Measurements from ENCODE around the gene KRT78.

The KRT78 gene

DNA sequence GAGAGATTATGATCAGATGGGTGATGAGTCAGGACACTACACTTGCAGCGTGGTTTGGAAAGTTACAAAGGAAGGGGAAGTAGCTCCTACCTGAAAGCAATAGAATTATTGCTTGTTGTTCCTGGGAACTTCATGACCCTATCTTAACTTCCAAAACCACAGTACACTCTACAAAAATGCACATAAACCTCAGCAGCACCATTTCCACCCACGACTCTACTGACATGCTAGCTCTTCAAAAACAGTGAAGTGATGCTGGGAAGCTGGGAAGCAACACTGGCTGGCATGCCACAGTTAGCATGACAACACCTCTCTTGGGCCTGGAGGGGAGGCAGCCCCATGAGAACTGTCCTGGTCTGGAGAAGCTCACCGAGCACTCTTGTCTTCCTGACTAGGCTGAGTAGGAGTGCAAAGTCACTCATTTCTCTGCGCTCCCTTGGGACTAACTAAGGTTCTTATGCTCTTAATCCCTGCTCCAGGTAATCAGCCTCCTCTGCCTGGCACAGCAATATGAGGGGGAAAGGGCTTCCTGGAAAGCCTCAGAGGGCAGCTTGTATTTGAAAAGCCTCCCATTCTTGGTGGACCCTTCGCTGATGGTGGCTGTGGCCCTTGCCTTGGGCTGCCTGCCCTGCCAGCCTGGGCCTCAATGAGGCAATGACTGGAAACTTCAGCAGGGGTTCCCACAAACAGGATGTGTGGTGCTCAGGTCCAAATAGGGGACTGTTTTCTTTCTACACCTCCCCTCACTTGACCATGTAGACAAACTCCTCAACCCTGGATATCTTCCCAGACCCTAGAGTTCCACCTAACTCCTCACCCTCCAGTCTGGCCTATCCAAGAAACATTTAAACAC is 54.1 kb downstream of the KRT78 start:
- no peak for DNase-seq

DNA sequence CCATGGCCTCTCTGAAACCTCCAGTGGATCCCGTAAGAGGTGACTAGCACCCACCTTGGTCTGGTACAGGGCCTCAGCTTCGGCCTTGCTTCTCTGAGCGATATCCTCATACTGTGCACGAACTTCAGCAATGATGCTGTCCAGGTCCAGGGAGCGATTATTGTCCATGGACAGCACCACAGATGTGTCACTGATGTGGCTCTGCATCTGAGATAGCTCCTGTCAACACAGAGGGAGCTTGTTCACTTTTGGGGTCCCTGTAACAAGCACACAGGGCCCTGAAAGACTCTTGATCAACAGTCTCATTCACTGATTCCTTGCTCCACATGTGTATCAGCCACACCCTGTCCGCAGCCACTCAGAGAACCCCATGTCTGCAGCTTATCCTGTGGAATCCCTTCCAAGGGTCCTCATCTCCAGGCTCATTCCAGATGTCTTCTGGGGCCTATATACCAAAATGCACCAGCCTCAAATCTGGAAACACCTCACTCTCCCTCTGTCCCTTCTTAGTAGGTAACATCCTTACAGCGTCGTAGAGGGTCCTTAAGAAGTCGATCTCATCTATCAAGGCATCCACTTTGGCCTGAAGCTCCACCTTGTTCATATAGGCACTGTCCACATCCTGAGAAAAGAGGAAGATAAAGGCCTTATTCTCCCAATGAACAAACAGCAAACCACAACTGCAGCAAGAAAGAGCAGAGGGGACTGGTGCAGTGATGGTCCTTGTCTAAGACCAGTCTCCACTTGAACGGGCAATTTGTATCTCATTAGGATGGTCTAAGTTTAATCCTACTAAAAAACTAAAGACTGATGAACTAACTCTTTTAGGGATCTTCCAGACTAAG is 56.4 kb downstream of the KRT78 start:
- DNase-seq, result no peak

DNA sequence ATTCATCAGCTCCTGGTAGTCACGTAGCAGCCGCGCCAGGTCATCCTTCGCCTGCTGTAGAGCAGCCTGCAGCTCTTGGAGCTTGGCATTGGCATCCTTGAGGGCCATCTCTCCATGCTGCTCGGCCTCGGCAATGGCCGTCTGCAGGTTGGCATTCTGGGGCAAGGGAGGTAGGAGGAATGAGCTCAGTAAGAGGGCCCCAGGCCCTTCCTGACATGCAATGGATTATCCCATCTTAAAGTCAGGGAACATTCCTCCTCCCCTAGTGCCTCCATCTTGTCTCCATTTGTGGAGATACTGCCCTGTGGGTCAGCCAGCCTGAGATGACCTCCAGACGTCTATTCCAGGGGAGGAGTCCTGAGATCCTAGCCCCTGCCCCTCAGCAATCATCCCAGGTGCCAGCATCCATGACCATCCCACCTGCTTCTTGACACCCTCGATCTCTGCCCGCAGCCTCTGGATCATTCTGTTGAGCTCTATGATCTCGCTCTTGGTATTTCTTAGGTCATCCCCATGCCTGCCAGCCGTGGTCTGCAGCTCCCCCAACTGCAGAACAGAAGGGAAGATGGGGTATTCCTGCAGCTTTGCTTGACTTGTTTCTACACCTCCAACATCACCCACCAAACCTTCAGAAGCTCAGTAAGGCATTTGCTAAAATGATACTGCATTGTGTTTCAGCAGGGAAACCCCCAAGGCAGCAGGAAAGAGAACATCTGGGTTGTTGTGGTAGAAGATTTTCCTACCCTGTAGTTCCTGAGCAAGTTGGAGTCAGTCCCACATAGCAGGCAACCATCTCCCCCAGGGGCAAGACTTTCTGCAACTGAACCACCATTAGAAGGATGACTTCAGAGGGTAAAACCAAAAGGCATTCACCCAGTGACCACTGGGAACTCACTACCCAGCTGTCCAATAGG is 57.3 kb downstream of the KRT78 start:
- DNase-seq, result no peak

DNA sequence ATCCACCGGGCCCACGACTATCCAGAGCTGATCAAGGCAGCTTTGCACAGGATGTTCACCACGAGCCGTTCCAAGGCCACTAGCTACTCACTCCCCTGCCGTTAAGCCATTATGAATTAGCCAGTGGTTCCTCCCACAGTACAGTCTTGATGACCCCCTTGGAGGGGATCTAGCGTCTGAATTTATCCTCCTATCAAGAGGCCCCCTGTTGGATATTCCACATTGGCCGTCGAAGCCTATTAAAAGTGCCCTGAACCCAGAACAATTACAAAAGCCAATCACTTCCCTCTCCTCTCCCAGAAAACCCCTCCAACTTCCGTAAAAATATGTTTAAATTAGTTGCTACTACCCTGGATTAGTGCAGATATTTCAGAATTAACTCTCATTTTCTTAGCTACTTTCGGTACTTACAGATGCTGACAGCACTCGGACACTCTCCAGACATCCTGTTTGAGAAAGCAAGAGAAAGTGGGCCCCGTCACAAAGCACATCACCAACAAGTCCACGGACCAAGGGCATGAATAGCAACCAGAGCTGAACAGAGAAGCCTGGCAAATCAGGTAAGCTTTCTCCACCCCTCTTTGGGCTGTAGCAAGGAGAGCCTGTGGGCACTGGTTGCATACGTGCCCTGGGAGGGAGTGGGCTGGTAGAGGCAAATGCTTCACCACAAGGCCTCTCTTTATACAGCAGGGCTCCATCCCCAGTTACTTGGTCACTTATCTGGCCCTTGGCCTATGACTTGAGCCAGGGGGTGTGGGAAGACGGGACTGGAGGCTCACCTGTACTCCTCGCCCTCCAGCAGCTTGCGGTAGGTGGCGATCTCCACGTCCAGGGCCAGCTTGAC is 58.1 kb downstream of the KRT78 start:
- DNase-seq, result no peak

DNA sequence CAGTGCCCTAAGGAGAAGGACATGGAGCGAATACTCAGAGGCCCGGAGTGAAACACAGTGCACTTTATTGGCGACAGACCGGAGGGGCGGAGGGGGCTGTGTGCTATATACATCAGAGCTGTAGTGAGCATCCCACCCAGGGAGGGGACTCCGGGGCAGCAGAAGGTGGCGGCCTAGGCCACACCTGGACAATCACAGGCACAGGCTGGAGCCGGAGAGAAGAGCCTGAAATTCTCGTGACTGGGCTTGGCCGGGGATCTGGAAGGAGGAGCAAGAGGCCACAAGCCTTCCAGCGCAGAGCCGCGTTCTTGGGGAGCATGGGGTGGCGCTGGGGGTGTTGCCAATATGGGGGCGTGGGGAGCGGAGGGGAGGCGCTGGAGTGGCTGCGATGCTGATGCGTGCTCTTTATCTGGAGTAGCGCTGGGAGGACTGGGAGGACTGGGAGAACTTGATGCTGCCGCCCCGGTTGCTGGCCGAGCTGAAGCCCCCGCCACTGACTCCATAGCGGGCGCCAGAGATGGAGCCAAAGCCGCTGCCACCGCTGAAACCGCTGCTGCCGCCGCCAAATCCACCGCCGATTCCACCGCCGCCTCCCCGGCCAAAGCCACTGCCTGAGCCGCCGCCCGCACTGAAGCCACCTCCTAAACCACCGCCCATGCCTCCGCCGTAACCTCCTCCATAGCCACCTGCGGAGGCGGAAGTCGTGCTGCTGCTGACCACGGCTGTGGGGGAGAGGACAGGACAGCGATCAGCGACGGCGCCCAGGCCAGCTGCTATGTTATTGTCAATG is 59.0 kb downstream of the KRT78 start:
- no peak for DNase-seq

DNA sequence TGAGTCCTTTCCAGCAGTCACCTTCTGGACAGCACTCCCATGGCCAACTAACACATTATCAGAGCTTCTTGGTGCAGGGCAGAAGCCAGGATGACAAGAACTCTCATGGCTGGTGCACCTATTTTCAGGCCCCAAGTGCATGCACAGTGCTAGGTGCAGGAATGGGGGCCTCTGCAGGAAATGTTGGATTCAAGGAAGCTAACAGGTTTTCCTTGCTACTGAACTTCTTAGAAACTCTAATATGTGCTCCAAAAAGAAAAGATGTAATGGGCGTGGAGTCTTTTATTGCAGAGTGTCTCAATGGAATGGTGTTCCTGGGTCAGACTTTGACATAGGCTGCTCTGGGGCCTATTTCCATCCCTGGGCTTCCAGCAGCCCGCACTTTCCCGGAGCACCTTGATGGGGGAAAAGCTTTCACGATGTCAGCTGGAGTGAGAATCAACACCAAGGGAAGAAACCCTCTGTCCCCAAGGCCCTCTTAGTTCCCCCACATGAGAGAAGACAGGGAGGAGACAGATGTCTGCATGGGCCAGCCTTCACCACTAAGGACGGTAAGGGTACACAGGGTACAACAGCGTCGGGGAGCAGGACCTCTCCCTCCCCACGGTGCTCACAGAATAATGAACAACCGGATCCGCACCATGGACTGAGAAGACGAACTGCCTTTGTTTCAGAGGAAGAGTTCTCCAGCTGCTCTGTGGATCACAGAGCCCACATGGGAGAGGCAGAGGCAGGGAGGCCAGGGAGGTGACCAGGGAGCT is 59.7 kb downstream of the KRT78 start:
- no peak for DNase-seq

DNA sequence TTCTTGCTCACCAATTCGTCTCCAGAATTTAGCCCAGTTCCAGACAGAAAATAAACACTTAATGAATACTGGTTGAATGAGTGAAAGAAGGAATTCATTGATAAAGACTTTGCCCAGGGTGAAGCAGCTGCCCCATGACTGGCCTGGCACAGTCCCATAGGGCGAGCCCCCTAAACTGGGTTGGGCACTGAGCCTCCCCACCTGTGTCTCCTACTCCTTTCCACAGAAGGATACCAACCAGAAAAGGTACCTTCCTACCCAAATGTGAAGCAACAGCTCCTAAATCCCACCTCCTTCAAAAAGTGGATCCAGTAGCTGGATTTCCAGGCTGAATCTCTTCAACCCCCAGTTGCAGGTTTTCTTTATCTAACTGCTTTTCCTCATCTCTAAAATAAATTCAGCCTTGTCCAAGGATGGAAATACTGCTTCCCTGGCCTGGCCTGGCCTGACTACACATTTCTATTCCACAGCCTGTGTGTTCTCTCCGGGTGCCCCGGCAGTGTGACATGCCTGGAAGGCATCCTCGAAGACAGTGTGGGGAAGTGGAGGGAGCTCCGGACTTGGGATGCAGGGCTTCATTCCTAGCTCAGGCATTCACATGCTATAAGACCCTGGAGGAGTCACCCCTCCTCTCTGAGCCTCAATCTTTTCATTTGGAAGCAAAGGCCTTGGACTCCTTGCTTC is 60.5 kb downstream of the KRT78 start:
- DNase-seq, result no peak
